GM19438 (cell line): ENCODE data around the gene VMP1.

ENCODE experiments used
- ATAC-seq: cut with Tn5 transposase; IDR thresholded peaks from one replicate; pipeline ENCODE4 v1.9.1; 2021; ENCODE audit warnings: low read depth; ENCODE audit not compliant: unreplicated experiment

Gene VMP1

DNA sequence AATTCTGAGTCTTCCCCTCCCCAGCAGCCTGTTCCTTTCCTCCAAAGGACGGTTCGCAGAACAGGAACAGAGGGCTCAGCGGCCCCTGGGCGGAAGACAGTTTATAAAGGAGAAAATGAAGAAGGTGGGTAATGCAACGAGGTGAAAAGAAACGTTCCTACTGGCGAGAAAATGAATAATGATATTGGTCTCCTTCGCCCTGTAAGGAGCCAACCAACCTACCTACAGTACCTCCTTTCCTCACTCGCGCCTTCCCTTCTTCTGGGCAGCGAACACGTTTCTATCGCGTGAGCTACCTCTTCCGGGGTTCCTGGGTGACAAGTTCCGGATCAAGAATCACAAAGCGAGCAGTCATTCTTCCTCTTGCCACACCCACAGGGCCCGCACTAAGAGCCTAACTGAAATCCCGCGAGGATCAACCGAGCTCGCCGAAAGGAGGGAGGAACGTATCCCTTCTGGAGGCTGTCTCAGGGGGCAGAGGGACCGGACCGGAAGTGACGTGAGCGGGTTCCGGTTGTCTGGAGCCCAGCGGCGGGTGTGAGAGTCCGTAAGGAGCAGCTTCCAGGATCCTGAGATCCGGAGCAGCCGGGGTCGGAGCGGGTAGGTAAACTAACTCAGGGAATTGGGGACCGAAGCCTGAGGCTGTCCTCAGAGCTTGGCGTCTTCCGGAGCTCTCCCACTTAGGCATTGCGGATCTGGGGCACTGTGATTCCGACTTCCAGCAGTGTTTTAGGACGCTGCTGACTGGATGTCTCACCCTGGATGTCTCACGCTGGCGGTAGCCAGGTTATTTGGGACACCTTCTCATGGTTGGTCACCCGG lies at the start of gene VMP1, which contains the start of gene PTRH2:
Gene VMP1, plus strand, starts transcription at position 506 of the 822 bp plus-strand sequence. CDS start 23,793 bp downstream, outside the sequence.
Gene PTRH2, minus strand, starts transcription at position 282 of the 822 bp plus-strand sequence. CDS start 9,452 bp downstream, outside the sequence.
- peak; percentile 93 for ATAC-seq

DNA sequence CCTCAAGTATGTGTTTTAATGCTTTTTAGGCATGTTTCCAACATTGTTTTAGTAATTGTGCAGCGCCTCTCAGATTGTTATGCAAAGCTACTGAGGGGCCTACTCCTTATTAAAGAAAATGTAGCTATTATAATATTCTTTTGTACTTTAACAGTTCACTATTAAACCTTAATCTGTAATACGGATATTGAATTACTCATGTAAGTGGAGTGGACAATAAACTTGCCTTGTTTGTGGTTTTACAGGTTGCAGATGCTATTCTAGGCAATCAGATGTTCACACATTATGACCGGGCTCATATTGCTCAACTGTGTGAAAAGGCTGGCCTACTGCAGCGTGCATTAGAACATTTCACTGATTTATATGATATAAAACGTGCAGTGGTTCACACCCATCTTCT lies 41.2 kb upstream of the VMP1 start:
- no peak for ATAC-seq

DNA sequence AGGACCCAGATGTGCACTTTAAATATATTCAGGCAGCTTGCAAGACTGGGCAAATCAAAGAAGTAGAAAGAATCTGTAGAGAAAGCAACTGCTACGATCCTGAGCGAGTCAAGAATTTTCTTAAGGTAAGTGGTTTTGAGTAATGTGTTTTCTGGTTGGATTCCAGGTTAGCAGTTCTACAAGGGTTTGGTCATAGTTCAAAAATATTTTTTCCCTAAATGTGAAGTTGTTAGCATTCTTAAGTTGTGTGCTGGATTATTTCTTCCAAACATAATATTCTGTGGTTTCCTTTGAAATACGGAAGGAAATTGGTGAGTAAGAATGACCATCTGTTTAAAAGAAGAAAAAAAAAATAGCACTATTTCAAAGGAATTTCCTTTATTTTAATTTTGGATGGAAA lies 38.6 kb upstream of the VMP1 start:
- ATAC-seq: no peak

DNA sequence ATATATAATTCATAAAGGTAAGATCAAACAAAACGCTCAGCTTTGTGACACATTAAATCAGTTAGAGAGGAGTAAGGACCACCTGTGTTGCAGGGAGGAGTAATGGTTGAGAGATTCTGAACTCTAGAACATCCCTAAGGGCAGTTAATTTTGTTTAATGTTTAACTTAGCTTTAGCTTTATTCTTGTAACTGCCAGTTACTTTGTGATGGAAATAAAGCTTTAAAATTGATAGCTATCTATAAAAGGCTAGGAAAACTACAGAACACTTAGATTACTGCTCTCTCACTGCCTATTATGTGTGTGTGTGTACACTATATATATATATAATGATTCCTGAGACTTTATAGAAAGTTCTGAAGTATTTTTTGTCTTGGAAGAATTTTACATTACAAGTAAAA lies 38.0 kb upstream of the VMP1 start:
- ATAC-seq: no peak

DNA sequence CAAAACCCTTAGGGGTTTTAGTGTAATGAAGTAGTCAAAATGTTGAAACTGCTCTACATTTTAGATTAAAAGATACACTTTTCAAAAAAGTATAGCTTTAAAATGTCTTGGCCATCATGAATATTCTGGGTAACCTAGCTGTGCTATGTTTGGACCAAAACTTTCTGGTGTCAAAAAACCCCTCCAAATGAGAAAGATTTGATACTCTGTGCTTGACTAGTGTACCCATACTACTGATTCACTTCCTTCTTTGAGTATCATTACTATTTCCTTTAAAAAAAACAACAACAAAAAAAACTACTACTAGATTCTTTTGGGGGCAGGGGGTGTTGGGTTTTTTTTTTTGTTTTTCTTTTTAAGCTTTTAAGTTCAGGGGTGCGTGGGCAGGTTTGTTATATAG lies 37.5 kb upstream of the VMP1 start:
- ATAC-seq: no peak

DNA sequence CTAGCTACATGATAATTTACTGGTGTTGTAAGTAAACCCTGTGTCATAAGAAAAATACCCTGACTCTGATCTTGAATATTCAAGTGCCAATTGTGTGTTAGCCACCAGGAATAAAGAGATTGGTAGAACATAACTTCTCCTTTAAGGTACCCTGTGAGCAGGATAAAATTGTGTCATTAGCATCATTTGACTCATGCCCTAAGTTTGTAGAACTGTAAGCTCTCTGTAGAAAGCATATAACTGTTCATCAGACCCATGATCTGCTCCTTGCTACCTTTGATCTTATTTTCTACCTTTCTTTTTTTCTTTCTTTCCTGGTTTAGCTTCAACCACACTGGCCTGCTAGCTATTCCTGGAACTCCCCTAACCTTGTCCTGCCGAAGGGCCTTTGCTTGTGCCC lies 36.1 kb upstream of the VMP1 start:
- ATAC-seq: no peak

DNA sequence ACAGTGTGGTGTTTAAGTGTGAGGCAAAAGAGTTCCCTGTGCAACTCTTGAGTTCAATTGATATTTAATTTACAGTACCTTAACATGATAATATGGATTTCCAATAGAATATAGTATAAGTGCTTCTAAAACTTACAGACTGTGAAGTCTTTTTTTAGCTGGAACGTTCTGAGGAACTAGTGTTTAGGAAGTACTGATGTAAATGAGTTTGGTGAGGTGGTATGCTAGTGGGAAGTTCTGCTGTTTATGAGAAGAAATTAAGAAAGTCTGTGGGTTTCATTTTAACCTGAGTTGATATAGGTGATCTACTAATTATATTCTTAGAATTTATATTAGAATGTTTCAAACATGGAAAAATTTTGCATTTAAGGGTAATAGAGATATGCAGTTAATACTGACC lies 32.2 kb upstream of the VMP1 start:
- no peak for ATAC-seq

DNA sequence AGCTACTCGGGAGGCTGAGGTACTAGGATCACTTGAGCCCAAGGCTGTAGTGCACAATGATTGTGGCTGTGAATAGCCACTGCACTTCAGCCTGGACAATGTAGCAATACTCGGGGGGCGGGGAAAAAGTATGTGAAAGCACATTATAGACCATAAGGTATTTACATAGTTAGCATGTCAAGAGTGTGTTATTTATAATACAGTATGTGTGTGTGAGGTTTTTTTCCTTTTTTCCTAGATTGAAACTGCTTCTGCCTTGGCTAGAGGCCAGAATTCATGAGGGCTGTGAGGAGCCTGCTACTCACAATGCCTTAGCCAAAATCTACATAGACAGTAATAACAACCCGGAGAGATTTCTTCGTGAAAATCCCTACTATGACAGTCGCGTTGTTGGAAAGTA lies 30.7 kb upstream of the VMP1 start:
- ATAC-seq: no peak

DNA sequence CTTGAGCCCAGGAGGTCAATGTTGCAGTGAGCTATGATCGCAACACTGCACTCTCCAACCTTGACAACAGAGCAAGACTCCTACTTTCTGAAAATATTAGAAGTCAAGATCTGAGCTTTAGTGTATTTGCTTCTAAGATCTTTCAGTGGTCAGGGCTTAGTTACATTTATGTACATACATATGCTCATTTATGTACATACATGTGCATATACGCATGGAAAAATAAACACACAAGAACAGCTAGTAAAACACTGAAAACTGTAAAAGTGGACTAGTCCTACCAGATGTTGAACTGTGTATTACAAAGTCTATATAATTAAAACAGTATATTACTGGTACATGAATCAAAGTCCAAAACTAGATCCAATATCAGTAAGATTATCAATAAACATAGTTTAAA lies 28.5 kb upstream of the VMP1 start:
- ATAC-seq: no peak

DNA sequence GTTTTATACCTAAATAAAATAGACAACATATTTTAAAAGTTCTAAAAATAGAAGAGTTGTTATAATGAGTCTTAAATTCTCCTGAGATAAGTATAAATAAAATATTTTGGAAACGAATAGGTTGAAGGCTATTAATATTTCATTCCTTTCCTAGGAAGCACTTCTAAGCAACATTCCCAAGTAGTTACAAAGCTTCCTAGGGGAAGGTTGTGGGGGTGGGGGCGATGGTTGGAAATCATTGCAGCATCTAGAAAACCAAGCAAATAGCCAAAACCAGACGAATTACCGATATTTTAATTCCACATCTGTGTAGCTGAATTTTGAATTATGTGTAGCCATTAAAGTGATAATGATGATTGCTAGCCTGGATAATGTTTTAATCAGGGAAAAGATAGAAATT lies 27.1 kb upstream of the VMP1 start:
- no peak for ATAC-seq

DNA sequence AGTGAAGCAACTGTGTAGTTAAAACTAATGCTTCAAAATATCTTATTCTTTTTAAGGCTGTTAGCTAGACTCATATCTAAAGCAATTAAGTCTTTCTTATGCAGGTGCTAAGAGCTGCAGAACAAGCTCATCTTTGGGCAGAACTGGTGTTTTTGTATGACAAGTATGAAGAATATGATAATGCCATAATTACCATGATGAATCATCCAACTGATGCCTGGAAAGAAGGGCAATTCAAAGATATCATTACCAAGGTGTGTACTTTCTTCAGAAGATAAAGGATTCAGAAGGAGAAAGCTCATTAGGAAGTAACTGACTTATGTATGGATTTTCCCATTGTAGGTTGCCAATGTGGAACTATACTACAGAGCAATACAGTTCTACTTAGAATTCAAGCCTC lies 24.2 kb upstream of the VMP1 start:
- no peak for ATAC-seq

DNA sequence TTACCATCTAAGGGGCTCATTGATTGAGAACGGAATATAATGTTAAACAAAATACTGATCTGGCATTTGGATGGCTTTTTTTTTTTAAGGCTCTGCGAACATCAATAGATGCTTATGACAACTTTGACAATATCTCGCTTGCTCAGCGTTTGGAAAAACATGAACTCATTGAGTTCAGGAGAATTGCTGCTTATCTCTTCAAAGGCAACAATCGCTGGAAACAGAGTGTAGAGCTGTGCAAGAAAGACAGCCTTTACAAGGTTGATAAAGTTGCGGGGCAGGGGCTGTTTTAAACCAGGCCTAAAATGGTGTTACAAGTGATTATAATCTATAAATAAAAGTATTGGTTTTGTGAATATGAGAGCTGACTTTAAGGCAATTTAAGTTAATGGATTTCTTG lies 22.5 kb upstream of the VMP1 start:
- ATAC-seq: no peak

DNA sequence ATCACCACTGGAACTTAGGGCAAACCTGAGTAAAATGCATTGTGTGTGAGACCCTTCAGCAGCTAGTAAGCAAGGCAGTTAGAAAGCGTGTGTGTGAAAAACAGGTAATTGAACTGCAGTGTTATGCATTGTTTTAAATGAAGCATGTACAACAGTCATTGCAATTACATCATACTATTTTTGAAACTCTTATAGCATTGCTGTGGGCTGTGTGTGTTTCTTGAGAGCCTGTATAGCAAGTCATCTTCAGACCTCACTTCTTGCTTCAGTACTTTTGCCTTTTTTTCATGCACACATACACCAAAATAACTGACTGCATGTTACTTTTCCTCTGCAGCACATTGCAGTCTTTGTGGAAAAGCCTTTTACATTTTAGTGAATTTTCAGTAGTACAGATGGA lies 19.4 kb upstream of the VMP1 start:
- no peak for ATAC-seq

DNA sequence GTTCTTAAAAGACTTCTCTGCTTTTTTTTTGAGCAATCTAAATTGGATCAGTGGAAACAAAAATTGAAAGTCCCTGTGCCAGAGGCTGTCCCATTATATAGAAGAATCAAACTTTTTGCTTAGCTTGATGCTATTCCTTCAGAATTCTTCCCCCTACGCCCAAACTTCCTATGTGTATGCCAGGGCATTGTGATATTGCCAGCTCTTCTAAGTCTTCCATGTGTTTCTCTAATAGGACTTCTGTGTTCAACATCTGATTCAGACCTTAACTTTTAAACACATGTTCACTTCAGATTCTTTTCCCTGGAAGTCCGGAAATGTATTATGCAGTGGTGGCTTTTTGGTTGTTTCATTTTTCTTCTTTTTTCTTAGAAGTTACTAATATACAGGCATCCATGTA lies 19.0 kb upstream of the VMP1 start:
- ATAC-seq: no peak

DNA sequence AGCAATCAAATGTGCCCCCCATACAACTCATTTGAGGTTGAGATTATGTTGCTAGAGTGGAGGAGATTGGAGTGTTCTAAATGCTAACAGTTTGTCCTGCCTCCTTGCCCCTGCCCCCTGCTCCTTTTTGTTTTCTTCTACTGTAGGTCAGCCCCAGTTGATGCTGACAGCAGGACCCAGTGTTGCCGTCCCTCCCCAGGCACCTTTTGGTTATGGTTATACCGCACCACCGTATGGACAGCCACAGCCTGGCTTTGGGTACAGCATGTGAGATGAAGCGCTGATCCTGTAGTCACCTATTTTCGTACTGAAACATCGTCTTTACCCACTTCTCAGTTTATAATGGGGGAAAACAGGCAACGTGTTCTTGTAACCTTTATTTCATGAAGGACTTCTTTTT lies 13.9 kb upstream of the VMP1 start:
- ATAC-seq: no peak

DNA sequence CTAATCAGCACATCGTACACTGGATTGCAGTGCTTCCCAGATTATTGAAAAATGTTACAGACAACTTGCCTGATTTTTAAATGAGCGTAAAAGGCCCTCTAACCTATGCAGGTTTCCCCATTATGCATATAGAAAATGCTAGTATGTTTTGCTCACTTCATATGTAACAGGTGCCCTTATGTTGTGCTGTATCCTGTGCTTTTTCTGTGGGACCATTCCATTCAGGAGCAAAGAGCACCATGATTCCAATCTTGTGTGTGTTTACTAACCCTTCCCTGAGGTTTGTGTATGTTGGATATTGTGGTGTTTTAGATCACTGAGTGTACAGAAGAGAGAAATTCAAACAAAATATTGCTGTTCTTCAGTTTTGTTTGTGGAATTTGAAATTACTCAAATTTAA lies 13.1 kb upstream of the VMP1 start:
- ATAC-seq: no peak

DNA sequence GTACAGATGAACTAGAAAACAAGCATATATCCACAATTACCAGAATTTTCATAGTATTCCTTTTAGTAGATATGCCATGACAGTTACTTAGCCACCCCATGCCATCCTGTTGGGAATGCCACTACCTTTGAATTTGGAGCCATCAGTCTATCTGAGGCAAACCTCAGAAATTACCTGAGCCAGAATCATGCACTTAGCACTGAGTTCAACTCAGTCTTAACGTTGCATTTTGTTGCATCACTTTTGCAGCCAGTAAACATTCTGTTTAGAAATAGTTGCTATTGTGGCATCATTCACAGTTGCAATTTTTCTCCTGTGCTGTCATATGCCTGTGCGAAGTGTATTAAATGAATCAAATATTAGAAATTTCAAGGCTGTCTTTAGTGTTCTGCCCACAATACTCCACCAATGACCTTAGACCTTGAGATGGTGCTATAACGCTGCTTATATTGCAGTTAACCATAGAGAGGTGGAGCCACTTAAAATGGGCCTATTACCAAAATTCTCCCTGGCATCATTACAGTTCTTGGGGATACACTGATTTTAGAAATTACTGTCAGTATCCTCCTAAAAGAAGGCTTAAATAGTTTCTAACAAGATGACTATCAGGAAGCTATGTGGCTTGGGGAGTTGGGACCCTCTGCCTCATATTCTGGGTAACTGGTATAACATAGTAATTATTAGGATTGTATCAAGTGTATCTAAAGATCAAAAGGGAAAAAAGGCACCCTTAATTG lies 11.3 kb upstream of the VMP1 start:
- no peak for ATAC-seq

DNA sequence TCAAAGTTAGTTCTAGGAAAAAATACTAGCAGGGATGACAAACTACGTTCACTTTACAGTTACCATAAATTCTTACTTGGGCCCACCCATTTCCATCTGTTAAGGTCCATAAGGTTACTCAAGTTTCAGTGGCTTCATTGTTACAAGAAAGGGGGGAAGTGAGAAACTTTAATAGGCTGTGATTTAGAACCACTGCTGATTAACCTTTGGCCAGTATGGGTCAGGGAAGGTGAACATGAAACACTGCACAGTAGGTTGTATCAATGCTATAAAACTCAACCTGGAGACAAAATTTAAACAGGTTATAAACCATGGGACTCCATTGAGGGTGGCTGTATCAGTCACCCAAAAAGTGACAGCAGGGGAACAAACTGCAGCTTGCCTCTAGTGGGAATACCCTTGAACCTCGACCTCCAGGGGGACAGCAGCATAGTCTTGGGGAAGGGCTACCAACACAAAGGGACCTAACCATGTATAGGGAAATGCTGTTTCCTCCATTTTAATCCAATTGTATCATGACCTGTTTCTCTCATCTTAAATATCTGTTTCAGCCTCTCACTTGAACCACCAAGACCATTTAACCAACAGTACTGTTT lies 10.7 kb upstream of the VMP1 start:
- ATAC-seq: no peak

DNA sequence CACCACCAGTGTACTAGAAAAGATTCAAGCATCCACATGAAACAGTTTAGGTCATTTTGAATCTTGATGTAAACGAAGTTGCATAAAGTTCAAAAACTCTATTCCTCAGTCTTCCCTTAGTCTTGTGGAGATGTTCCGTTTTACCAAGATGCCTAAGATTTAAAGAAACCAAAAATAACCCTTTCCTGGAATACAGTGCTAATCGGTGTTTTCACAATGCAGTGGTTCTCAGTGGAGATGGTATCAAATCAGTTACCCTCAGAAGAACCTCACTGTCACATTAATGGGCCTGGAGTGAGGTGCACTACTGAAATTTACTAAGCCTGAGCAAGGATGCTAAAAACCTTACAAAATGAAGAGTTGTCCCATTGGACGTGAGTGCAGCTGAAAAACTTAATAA lies 9.3 kb upstream of the VMP1 start:
- no peak for ATAC-seq

DNA sequence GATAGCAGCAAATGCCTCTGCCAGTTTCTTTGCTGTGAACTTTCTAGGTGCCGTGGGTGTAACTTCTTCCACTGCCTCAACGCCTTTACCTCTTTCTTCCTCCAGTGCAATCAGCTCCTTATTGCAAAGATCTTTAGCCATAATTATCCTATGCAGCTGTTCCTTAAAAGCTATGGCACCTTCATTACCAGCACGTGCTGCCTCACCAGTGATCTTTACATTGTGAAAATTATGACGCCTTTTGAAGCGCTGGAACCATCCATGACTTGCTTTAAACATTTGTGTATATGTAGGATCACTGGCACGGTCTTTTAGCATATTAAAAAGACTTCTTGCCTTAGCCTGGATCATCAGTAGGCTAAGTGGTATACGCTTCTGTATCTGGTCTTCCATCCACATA lies 8.2 kb upstream of the VMP1 start:
- no peak for ATAC-seq

DNA sequence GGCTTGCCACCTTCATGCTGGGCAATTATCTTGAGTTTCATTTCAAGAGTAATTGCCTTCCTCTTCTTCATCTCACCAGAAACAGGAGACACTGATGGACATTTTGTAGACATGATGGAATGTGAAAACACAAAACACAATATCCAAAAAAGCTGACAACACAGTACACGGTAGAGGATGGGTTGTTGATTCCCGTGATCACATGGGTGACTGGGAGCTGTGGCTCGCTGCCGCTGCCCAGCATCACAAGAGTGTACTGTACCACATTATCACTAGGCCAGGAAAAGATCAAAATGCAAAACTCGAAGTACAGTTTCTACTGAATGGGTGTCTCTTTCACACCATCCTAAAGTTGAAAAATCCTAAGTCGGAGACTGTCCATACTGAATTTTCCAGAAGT lies 7.7 kb upstream of the VMP1 start:
- no peak for ATAC-seq

DNA sequence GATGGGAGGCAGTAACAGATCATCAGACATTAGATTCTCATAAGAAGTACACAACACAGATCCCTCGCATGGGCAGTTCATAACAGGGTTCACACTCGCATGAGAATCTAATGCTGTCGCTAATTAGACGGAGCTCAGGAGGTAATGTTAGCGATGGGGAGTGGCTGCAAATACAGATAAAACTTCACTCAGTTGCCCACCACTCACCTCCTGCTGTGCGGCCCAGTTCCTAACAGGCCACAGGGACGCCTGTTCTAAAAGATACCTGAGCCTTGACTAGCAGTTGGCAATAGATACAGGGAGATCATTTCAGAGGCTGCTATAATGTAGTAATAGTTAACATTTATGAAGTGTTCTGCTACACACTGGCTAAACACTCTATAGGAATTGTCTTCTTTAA lies 5.2 kb upstream of the VMP1 start:
- no peak for ATAC-seq
